Calu3 (cell line): ENCODE data around the gene AAMP. TPM values are rescaled to one million over a fixed set of nuclear protein-coding genes. Genes with fewer than 3 reads are reported as not detected.

ENCODE experiments used
- BruUV-seq: library from RNA; stranded (reverse); fragments of 400-500 nt; replicated peaks from 2 replicates; lab custom pipeline; 2021; lab: Mats Ljungman, UMichigan
- CTCF ChIA-PET: fragments of 300-600 bp; sonication (Branson Sonifier 250); formaldehyde crosslinking; loops from one replicate; lab custom pipeline; 2022; ENCODE audit warnings: antibody characterized with exemption; lab: Charles Lee
- DNase-seq: peaks from one replicate; pipeline ENCODE4 v3.0.0; 2022
- H3K27ac Mint-ChIP-seq: one replicate; pipeline ENCODE4 v1.8.0; 2022; ENCODE audit warnings: mixed read lengths; ENCODE audit not compliant: unreplicated experiment
- H3K27me3 Mint-ChIP-seq: one replicate; pipeline ENCODE4 v1.8.0; 2022; ENCODE audit warnings: mixed read lengths; ENCODE audit not compliant: unreplicated experiment
- H3K36me3 Mint-ChIP-seq: one replicate; pipeline ENCODE4 v1.8.0; 2022; ENCODE audit warnings: mild to moderate bottlenecking, moderate library complexity, mixed read lengths; ENCODE audit not compliant: insufficient read depth, unreplicated experiment
- H3K4me1 Mint-ChIP-seq: one replicate; pipeline ENCODE4 v1.8.0; 2022; ENCODE audit warnings: mild to moderate bottlenecking, low read depth, mixed read lengths; ENCODE audit not compliant: unreplicated experiment
- H3K4me3 Mint-ChIP-seq: one replicate; pipeline ENCODE4 v1.8.0; 2022; ENCODE audit warnings: mild to moderate bottlenecking, low read depth, moderate library complexity, mixed read lengths; ENCODE audit not compliant: unreplicated experiment
- H3K9me3 Mint-ChIP-seq: one replicate; pipeline ENCODE4 v1.8.0; 2022; ENCODE audit warnings: low read depth, mixed read lengths; ENCODE audit not compliant: unreplicated experiment
- intact Hi-C: fragments of 100-400 bp; cut with micrococcal nuclease; formaldehyde crosslinking; loops from one replicate; pipeline ENCODE4 v1.10.0; 2022; ENCODE audit not compliant: unreplicated experiment
- total RNA-seq: library from RNA; stranded (reverse); gene quantifications from 2 replicates; pipeline ENCODE4 v1.2.3, GENCODE V29; 2022
- TF ChIP-seq, protein P1 (sequence below): fragments of 200-600 bp; IDR thresholded peaks from one replicate; pipeline ENCODE4 v1.8.0; 2022; ENCODE audit warnings: antibody characterized with exemption; ENCODE audit not compliant: unreplicated experiment

The AAMP gene
- total RNA-seq, 1 experiment from 2014 or later = 102 TPM

DNA sequence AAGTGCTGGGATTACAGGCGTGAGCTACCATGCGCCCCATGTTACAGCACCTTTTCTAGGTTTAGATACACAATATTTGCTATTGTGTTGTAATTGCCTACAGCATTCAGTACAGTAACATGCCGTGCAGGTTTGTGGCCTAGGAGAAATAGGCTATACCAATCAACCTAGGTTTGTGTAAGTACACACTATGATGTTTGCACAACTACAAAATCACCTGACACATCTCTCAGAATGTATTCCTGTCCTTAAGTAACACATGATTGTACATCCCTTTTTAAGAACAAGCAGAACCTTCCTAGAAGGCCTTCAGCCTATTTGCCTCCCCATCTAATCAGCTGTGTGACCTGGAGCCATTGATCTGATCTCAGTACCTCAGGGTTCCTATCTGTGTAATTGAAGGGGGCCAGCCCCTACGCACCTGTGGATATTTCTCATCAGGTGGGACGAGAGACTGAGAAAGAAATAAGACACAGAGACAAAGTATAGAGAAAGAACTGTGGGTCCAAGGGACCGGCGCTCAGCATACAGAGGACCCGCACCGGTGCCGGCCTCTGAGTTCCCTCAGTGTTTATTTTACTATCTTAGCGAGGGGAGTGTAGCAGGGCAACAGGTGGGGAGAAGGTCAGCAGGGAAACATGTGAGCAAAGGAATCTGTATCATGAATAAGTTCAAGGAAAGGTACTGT lies 41.1 kb upstream of the AAMP start:
- H3K9me3 Mint-ChIP-seq = no peaks in the 10 kb centered on the region
- no TSS peak for BruUV-seq
- intact Hi-C loops = no loop called here
- H3K36me3 Mint-ChIP-seq = peaks cover 9% of the 10 kb centered on the region
- peak overlapping the region; percentile 77 for H3K27ac Mint-ChIP-seq
- peaks cover 35% of the 10 kb centered on the region for H3K4me1 Mint-ChIP-seq
- TF ChIP-seq, protein P1, sequence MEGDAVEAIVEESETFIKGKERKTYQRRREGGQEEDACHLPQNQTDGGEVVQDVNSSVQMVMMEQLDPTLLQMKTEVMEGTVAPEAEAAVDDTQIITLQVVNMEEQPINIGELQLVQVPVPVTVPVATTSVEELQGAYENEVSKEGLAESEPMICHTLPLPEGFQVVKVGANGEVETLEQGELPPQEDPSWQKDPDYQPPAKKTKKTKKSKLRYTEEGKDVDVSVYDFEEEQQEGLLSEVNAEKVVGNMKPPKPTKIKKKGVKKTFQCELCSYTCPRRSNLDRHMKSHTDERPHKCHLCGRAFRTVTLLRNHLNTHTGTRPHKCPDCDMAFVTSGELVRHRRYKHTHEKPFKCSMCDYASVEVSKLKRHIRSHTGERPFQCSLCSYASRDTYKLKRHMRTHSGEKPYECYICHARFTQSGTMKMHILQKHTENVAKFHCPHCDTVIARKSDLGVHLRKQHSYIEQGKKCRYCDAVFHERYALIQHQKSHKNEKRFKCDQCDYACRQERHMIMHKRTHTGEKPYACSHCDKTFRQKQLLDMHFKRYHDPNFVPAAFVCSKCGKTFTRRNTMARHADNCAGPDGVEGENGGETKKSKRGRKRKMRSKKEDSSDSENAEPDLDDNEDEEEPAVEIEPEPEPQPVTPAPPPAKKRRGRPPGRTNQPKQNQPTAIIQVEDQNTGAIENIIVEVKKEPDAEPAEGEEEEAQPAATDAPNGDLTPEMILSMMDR = no peak
- no peaks in the 10 kb centered on the region for H3K27me3 Mint-ChIP-seq
- CTCF ChIA-PET = interaction anchor here (0.7 kb wide), 1 partner anchor 368 kb away, joined by 3 read pairs; no protein-coding TSS in a partner anchor
- H3K4me3 Mint-ChIP-seq = no peak overlapping the region
- DNase-seq = no peak

DNA sequence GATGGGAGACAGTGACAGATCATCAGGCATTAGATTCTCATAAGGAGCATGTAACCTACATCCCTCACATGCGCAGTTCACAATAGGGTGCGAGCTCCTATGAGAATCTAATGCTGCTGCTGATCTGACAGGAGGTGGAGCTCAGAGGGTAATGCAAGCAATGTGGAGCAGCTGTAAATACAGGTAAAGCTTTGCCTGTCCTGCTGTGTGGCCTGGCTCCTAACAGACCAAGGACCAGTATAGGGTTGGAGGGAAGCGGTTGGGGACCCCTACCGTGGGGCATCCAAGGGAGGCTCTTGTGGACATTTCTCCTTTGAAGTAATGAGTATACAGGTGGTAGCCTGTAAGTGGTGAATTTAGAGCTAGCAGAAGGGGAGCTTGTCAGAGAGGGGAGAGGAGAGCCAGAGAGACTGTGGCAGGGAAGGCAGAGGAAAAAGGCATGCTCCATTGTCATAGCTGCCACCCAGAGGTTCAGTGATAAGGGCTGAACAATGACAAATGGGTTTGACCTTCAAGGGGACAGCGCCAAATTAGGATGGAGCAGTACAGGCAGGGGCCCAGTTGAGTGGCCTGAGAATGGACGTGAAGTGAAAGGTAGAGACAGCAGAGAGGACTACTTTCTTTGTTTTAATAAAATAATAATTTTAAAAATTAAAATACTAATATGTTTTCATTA lies 37.6 kb upstream of the AAMP start:
- CTCF ChIA-PET = interaction anchor here (0.5 kb wide), 1 partner anchor 410 kb away, joined by 3 read pairs; no protein-coding TSS in a partner anchor

DNA sequence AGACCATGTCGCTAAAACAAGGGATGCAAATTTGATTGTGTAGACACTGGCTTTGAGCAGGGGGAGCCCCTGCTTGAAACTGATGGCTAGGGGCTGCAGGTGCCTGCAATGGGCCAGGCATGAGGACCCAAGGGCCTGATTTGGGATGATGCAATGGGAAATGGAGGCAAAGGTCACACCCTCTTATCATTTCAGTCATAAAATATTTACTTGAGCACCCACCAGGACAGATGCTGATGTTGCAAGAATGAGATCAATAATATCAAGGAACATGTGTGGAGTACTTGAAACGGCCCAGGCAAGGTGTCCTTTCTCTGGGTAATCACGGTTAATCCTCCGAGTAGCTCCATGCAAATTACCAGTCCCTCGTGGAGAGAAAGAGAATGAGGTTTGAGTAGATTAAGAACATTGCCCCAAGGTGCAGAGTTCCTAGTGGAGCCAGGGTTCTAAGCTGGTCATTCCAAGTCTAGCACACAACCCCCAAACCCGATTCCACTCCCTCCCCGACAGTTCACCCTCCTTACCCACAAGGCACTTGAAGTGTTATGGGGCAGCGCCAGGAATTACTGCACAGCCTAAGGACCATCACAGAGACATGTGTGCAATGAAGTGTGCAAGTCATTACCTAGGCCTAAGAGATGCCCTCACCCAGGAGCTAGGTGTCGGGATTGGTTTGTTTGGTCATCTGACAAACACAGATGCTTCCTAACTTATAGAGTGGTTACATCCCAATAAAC lies 36.4 kb upstream of the AAMP start:
- CTCF ChIA-PET = no interaction called here
- H3K27me3 Mint-ChIP-seq = no peaks in the 10 kb centered on the region
- peaks cover 23% of the 10 kb centered on the region for H3K4me1 Mint-ChIP-seq
- intact Hi-C loops = no loop called here
- H3K4me3 Mint-ChIP-seq = no peak overlapping the region
- TF ChIP-seq, protein P1 = no peak
- H3K36me3 Mint-ChIP-seq = peaks cover 10% of the 10 kb centered on the region
- H3K27ac Mint-ChIP-seq = no peak overlapping the region
- no TSS peak for BruUV-seq
- H3K9me3 Mint-ChIP-seq = no peaks in the 10 kb centered on the region
- DNase-seq = no peak

More for the DNA sequence above, 37.6 kb upstream of the AAMP start:
- TF ChIP-seq, protein P1 = no peak
- no peaks in the 10 kb centered on the region for H3K27me3 Mint-ChIP-seq
- no peak overlapping the region for H3K27ac Mint-ChIP-seq
- DNase-seq = no peak
- no TSS peak for BruUV-seq
- peaks cover 31% of the 10 kb centered on the region for H3K4me1 Mint-ChIP-seq
- H3K9me3 Mint-ChIP-seq = no peaks in the 10 kb centered on the region
- peaks cover 14% of the 10 kb centered on the region for H3K36me3 Mint-ChIP-seq
- H3K4me3 Mint-ChIP-seq = no peak overlapping the region
- intact Hi-C loops = no loop called here

DNA sequence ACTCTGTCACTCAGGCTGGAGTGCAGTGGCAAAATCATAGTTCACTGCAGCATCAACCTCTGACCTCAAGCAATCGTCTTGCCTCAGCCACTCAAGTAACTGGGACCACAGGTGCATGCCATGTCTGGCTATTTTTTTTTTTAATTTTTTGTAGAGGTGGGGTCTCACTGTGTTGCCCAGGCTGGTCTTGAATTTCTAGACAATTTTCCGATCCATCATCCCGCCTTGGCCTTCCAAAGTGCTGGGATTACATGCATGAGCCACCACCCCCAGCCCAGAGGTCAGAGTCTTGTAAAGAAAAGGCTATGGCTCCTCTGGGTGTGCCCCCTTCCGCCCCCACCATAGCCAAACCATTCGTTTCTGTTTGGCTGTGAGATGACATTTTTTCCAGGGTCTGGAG lies 35.4 kb upstream of the AAMP start:
- DNase-seq = no peak
- Mint-ChIP-seq H3K36me3 (peaks cover 10% of the 10 kb centered on the region), H3K27me3 (no peaks in the 10 kb centered on the region), H3K9me3 (no peaks in the 10 kb centered on the region), H3K4me3 (no peak overlapping the region), H3K27ac (no peak overlapping the region), H3K4me1 (peaks cover 18% of the 10 kb centered on the region)
- CTCF ChIA-PET = interaction anchor here (0.9 kb wide), 1 partner anchor 18 kb away, joined by 7 read pairs; no protein-coding TSS in a partner anchor
- intact Hi-C loops = no loop called here
- BruUV-seq = no TSS peak
- TF ChIP-seq, protein P1 = no peak
